ENCODE measurements around the gene RCC1. TPM values are rescaled to one million over a fixed set of nuclear protein-coding genes. Genes with fewer than 3 reads are reported as not detected.
"Not testable (repeated sequence)": the region's sequence is repeated elsewhere in the genome, so short reads cannot be mapped to it uniquely, and the experiment has no call there.

RCC1 gene
- total and polyA plus RNA-seq, 12 donors = 12.6 to 24.4 (median 17.2) TPM

GRCh38 chr1:28519946-28520725 is 14.3 kb downstream of the RCC1 start:
- no peaks in the 10 kb centered on the region for H3K27me3 ChIP-seq
- no peak for DNase-seq
- 81 to 96% (median 87%) methylated on average over 7 to 10 of the region's 10 CpGs for WGBS, 4 donors
- no peak overlapping the region for H3K27ac ChIP-seq
- intact Hi-C loops (cut with DNase I) = loop anchor here (5.0 to 10.0 kb wide), 3 partner anchors 75 to 357 kb away; partner anchors contain the start of gene RAB42 (in 1 of the 2)
- peaks cover 6 to 14% of the 10 kb centered on the region in 2 donors for H3K4me1 ChIP-seq (replicated peaks in 1 of 2)
- TF ChIP-seq, protein P1, sequence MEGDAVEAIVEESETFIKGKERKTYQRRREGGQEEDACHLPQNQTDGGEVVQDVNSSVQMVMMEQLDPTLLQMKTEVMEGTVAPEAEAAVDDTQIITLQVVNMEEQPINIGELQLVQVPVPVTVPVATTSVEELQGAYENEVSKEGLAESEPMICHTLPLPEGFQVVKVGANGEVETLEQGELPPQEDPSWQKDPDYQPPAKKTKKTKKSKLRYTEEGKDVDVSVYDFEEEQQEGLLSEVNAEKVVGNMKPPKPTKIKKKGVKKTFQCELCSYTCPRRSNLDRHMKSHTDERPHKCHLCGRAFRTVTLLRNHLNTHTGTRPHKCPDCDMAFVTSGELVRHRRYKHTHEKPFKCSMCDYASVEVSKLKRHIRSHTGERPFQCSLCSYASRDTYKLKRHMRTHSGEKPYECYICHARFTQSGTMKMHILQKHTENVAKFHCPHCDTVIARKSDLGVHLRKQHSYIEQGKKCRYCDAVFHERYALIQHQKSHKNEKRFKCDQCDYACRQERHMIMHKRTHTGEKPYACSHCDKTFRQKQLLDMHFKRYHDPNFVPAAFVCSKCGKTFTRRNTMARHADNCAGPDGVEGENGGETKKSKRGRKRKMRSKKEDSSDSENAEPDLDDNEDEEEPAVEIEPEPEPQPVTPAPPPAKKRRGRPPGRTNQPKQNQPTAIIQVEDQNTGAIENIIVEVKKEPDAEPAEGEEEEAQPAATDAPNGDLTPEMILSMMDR (IDR thresholded peaks at IDR 0.05) = no peak
- TF ChIP-seq POLR2A (IDR thresholded peaks at IDR 0.05) = no peak
- H3K4me3 ChIP-seq = no peak overlapping the region
- peaks cover 0 to 4% of the 10 kb centered on the region in 2 donors for H3K36me3 ChIP-seq (replicated peaks in 1 of 2)
- no peaks in the 10 kb centered on the region for H3K9me3 ChIP-seq (replicated peaks in 1 of 3)

GRCh38 chr1:28520796-28521195 is 15.0 kb downstream of the RCC1 start:
- WGBS, 4 donors = 94 to 97% (median 95%) methylated on average over 10 to 12 of the region's 12 CpGs
- peaks cover 6 to 14% of the 10 kb centered on the region in 2 donors for H3K4me1 ChIP-seq (replicated peaks in 1 of 2)

DNA sequence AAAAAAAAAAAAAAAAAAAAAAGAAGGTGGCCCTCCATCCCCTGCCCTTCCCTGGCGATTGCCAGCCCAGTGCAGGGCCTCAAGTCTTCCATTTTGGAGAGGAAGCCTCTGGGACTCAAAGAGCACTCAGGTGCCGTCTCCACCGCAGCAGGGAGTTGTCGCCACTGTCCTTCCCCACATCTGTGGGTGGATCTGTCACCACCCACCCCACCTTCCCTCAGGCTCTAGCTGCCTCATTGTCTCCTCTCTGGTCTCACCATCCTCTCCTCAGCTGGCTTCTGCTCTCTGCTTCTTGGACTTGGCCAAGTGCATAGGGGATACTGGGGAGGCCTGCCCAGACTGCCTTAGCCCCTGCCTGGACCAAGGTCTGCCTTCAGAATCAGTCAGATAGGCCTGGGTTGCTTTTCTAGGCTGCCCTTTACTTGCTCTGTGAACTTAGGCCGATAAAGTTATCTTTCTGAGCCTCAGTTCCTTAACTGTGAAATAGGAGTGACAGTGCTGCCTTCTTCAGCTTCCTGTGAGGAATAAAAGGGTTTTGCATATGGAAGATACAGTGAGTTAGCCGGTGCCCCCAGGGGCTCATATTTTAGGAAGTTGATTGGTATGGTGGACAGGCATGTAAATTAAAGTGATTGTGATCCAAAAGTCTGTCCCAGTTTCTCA is 15.8 kb downstream of the RCC1 start:
- WGBS, 4 donors = 87 to 95% (median 92%) methylated on average over 6 of the region's 6 CpGs
- no peak for DNase-seq
- Histone ChIP-seq H3K27me3 (no peaks in the 10 kb centered on the region), H3K9me3 (replicated peaks in 1 of 3) (no peaks in the 10 kb centered on the region), H3K4me1 (replicated peaks in 1 of 2) (peaks cover 6 to 14% of the 10 kb centered on the region in 2 donors), H3K27ac (no peak overlapping the region), H3K36me3 (replicated peaks in 1 of 2) (no peaks in the 10 kb centered on the region), H3K4me3 (no peak overlapping the region)
- TF ChIP-seq, protein P1 (IDR thresholded peaks at IDR 0.05) = no peak
- no peak for TF ChIP-seq POLR2A (IDR thresholded peaks at IDR 0.05)
- intact Hi-C loops (cut with DNase I) = loop anchor here in 1 of 2 donors (5.0 kb wide), 1 partner anchor 81 kb away; no protein-coding TSS in a partner anchor

More at GRCh38 chr1:28520796-28521195, 15.0 kb downstream of the RCC1 start:
- not testable (repeated sequence) for H3K36me3 ChIP-seq (replicated peaks in 1 of 2); DNase-seq; H3K9me3 ChIP-seq (replicated peaks in 1 of 3); H3K27me3 ChIP-seq; H3K4me3 ChIP-seq; H3K27ac ChIP-seq
- intact Hi-C loops (cut with DNase I) = loop anchor here in 1 of 2 donors (5.0 kb wide), 1 partner anchor 82 kb away; no protein-coding TSS in a partner anchor

DNA sequence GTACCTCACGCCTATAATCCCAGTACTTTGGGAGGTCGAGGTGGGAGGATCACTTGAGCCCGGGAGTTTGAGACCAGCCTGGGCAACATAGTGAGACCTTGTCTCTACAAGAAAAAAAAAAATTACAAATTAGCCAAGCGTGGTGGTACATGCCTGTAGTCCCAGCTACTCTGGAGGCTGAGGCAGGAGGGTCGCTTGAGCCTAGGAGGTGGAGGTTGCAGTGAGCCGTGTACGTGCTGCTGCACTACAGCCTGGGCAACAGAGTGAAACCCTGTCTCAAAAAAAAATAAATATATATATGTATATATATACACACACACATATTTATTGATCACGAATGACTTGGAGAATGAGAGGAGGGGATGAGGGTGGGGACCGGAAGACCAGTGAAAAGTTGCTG is 16.7 kb downstream of the RCC1 start:
- not testable (repeated sequence) for H3K4me3 ChIP-seq; H3K27me3 ChIP-seq; H3K27ac ChIP-seq; DNase-seq; H3K9me3 ChIP-seq (replicated peaks in 1 of 3); H3K36me3 ChIP-seq (replicated peaks in 1 of 2)
- 93 to 97% (median 94%) methylated on average over 8 to 9 of the region's 9 CpGs for WGBS, 4 donors
- H3K4me1 ChIP-seq (replicated peaks in 1 of 2) = peaks cover 6 to 12% of the 10 kb centered on the region in 2 donors
- intact Hi-C loops (cut with DNase I) = loop anchor here in 1 of 2 donors (5.0 kb wide), 1 partner anchor 80 kb away; no protein-coding TSS in a partner anchor

- 81 to 88% (median 85%) methylated on average over 10 of the region's 10 CpGs for WGBS, 4 donors
- H3K27me3 ChIP-seq; H3K4me3 ChIP-seq; H3K27ac ChIP-seq; DNase-seq; intact Hi-C loops (cut with DNase I); H3K36me3 ChIP-seq (replicated peaks in 1 of 2); H3K4me1 ChIP-seq (replicated peaks in 1 of 2); H3K9me3 ChIP-seq (replicated peaks in 1 of 3): not testable (repeated sequence)
These were observed 19.3 kb downstream of the RCC1 start for GRCh38 chr1:28525002-28525642.

Measured in adrenal gland (tissue), 12 donors.